Measurements from ENCODE around the gene FBXO8.
A peak's percentile ranks its signal among the peaks of the same experiment; 100 is the strongest.
"Not testable (repeated sequence)": the region's sequence is repeated elsewhere in the genome, so short reads cannot be mapped to it uniquely, and the experiment has no call there.

The FBXO8 gene

GRCh38 chr4:174282836-174283506 is 496 bp downstream of the FBXO8 start:
- peak; percentile 79 for DNase-seq

DNA sequence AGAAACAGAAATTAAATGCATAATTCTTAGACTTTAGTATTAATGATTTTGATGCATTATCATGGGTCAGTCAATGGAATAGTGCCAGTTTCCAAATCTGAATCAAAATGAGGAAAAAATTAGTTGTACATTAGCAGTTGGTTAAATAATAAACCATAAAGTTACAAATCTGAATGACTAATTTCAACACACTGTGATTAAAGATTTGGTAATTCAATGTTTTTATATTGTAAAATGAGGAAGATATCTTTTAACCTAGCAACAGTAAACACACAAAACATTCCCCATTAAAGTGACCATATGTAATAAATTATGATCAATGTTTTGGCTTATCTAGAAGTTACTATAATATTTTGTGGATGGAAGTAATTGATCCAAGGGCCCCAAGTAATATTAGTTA is 1.6 kb downstream of the FBXO8 start:
- no peak for DNase-seq

DNA sequence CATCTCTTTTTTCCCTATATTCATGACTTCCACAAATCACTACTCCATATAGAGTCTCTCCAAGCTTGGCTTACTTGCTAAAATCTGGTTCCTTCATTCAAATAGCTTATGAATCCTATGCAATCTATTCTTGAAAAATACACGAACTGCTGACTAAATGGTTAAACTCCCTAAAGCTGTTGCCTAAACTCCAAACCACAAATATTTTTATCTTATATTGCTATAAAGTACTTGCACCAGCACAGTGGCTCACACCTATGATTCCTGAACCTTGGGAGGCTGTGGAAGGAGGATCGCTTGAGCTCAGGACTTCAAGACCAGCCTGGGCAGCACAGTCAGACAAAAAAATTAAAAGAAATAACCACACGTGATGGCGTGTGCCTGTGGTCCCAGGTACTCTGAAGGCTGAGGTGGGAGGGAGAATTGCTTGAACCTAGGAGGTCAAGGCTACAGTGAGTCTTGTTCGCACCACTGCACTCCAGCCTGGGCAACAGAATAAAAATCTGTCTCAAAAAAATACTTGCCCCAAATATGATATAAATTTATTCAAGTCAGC is 2.2 kb downstream of the FBXO8 start:
- no peak for DNase-seq

DNA sequence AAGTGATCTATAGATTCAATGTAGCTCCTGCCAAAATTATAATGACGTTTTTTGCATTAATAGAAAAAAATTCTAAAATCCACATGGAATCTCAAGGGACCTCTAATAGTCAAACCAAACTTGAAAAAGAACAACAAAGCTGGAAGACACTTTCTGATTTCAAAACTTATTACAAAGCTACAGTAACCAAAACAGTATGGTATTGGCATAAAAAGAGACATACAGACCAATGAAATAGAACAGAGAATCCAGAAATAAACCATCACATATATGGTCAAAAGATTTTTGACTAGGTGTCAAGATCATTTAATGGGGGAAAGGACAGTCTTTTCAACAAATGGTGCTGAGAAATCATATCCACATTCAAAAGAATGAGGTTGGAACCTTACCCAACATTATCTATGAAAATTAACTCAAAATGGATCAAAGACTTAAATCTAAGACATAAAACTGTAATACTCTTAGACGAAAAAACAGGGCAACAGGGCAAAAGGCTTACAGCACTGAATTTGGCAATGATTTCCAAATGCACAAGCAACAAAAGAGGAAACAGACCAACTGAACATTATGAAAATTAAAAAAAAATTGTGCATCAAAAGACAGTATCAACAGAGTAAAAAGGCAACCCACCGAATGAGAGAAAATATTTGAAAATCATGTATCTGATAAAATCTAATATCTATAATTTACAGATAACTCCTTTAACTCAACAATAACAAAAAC is 3.9 kb downstream of the FBXO8 start:
- no peak for DNase-seq

- DNase-seq, result no peak
Measured at GRCh38 chr4:174278467-174278866, 5.0 kb downstream of the FBXO8 start.

DNA sequence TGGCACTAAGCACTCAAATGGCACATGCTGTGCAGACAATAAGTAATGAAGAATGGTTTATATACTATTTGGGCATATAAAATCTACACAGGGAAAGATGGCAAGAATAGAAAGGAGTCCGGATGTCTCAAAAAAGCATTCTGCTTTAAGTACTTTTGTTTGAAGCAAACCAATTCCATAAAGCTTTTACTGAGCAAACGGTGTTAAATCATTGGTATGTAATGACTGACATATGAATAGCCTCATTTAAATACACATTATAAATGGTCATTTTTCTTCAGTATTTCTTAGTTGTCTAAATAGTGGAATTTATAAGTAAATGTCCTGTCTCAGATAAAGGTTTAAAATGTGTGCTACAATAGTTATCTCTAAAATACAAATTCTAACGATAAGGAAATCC is 6.0 kb downstream of the FBXO8 start:
- no peak for DNase-seq

DNA sequence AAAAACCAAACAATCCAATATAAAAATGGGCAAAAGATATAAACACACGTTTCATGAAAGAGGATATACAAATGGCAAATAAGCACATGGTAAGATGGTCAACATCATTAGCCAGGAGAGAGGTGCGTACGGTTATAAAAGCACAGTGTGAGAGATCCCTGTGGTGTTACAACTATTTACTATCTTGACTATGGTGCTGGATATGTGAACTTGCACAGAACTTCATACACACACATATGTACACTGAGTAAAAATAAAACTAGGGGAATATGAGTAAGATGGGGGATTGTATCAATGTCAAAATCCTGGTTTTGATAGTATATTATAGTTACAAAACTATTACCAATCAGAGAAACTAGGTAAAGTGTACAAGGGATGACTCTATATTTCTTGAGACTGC is 8.4 kb downstream of the FBXO8 start:
- no peak for DNase-seq

GRCh38 chr4:174274436-174274835 is 9.0 kb downstream of the FBXO8 start:
- DNase-seq, result no peak

DNA sequence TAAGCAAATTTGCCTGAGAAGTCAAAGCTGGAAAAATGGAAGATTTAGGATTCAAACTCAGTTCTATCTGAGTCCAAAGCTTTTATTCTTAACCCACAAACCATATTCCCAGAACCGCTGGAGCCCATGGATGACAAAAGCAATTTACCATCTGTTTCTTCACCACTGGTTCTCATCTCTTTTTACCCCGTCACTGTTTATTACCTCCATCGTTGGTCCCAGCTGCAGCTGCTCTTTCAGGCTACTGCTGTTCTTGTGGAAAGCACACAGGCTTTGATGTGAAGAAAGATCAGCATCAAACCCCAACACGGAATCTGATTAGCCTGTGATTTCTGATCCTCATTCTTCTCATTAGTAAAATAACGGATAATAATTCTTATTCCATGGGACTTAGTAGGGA is 9.5 kb downstream of the FBXO8 start:
- DNase-seq, result no peak

DNA sequence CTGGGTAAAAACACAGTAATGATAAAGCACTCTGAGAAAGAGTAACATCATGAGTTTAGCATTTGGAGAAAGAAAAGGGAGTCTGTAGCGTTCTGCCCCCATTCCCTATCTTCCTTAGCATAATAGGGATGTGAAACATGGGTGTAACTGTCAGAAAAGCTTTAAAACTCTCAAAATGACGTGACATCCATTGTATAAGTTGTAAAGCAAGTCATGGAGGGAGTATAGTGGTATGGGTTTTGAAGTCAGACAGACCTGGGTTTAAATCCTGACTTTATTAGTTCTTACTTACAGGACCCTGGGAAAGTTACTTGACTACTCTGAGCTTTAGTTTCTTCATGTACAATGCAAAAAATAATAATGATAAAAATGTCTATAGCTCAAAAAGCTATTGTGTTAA is 17.1 kb downstream of the FBXO8 start:
- no peak for DNase-seq

GRCh38 chr4:174265916-174266315 is 17.6 kb downstream of the FBXO8 start:
- DNase-seq, result peak; percentile 17

GRCh38 chr4:174263445-174263736 is 20.1 kb downstream of the FBXO8 start:
- no peak for DNase-seq

DNA sequence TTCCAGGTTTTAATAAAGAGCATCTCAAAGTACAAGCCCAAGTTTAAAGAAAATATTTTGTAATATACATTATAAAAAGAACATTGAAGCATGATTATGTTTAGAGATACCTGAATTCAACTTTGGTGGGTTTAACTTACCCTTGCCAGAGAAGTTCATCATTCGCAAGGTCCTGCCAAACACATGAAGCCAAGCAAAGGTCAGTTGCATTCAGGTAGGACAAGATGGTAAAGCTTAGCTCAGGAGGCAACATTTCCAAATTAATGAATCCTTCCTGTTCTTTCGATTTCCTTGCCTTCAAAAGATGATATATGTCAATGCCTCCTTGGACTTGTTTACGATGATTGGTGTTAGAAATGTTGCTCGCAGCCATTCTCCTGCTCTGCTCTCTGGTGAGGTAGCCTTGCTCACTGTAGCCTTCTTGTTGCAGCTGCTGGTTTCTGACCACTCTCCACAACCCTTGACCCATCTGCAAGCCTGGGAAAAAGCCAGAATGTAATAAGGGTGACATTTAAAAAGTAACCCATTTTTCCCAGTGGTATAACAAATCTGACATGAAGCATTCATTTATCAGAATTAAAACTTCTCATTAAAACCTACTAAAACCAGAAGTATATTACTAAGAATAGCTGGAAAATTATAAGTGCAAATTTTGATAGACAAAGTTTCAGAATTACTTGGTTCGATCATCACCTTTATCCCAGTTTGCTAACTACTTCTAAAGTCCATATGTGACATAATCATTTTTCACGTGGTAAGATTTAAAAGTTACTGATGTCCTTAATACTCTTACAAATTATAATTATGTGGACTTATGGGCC is 20.6 kb downstream of the FBXO8 start:
- no peak for DNase-seq

DNA sequence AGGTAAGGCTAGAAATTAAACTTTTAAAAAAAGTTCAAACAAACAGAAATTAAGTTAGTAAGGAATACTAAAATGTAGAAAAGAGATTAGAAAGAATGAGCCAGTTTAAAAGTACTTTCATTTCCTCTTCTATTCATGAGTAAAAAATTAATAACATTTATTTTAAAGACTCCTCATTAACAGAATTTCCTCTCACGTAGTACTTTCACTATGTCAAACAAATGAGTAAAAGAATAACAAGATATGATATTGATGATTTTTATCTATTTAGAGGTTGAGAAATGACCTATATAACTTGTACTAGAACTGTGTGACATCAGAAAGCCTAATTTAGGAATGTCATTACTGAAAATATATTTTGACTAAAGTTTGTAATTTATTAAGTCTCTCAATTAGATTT is 22.0 kb downstream of the FBXO8 start:
- not testable (repeated sequence) for DNase-seq

DNA sequence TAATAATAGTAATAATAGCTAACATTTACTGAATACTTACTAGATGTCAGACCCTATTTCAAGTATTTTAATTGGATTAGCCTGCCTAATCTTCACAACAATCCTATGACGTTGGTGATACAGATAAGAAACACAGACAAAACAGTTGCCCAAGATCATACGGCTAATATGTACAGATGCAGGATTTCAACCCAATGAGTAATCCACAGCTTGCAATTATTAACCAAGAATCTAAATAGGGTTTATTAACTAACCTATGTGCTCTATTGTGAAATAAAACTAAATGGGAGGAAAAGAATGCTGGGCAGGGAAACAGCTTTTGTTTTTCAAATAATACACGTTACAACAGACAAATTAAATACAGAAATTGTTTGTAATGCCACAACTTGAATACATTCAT is 23.4 kb downstream of the FBXO8 start:
- no peak for DNase-seq

DNA sequence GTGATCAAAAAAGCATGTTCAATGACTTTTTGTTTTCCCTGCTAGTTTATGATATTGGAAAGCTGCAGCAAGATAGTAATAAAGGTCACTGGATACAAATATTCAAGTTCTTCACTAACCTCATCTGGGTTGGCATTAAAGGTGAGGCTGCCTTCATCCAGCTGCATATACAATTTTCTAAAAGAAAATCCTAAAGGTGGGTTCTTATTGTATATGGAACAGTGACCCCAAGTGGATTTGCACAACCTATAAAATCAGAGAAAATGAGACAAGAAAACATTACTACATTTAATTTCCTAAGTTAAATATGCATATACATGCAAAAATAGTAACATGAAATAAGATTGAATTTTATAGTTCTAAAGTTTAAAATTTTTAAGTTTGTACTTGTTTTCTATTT is 23.9 kb downstream of the FBXO8 start:
- no peak for DNase-seq

DNA sequence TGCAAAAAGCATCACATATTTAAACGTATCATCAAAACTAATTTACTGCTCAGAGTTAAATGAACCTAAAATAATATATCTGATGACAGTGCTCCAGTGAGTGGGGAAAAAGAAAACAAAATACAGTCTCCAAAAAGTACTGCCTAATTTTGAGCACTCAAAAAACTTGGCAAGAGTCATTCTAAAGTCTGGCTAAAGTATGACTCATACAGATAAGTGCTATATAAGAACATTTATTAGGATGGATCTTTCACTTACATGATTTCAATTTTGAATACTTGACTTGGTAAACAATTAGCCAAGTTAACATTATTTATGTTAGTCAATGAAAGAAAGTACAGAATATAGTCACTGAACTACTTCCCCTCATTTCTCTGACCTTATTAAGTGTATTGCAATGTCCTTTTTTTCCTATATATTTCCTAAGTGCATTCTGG is 27.2 kb downstream of the FBXO8 start:
- no peak for DNase-seq

- no peak for DNase-seq
Measured at GRCh38 chr4:174255786-174256185, 27.7 kb downstream of the FBXO8 start.

DNA sequence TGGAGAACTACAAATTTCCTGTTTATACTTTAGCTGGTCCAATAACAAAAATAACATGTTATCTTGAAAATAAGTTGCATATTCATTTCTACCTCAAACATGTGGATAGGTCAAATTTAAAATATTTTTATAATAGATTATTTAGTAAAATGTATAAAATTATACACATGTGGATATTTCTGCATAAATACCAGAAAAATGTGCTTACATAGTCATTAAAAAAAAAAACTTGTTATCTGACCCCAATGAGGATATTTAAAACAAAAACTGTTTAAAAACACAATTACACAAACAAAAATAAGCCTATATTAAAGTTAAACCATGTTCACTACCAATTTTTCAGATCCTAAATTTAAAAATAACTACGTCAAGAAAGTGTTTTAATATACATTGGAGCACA is 28.1 kb downstream of the FBXO8 start:
- no peak for DNase-seq

DNA sequence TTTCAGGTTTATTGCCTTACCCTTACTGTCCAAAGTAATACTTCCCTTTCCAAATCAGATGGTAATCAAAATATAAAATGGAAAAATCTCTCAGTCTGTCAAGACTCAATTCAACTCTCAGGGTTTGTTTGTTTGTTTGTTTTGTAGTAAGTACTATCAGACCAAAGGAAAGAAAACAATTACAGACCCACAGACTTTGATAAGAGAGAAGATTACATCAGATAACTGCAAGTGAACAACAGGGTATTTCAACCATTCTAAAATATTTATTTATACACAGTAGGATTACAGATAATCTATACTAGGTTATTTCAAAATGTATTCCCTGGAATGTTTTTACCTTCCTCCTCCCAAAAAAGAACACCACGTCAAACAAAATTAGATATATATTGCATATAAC is 28.9 kb downstream of the FBXO8 start:
- DNase-seq, result no peak

DNA sequence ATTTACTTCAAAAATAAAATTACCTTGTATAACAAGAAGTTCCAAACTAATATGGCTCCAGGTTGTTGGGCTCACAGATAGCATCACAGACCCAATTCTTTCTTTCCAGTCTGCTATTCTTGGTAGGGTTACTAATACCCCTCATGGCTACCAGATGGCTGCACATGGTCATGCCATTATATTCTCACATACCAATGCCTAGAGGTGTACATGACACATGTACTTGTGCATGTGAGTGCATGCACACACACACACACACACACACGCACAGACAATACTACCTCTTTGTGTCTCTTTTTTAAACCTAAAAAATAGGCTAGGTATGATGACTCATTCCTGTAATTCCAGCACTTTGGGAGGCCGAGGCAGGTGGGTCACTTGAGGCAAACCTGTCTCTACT is 31.1 kb downstream of the FBXO8 start:
- DNase-seq, result no peak

GRCh38 chr4:174248407-174248806 is 35.1 kb downstream of the FBXO8 start:
- no peak for DNase-seq

GRCh38 chr4:174245714-174246113 is 37.8 kb downstream of the FBXO8 start:
- no peak for DNase-seq

DNA sequence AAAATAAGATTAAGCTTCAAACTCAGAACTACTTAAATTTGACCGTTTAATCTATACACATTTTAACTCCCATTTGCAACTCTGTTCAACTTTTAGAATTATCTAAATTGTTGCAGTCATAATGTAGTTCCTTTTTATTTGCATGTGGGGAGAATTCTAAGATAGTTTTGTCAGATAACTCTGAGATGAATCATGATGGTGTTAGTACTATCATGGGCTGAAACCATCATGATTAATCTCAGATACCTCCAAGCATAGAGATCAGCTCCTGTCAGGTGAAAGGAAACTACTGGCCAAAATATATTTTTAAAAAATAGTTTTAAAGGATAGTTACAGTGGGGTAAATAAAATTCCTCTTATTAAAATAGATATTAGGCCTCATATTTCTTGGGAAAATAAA is 39.0 kb downstream of the FBXO8 start:
- no peak for DNase-seq

All from NCI-H1436 treated with DMSO at 0.1 percent for 48 hours (cell line).